Kidney (tissue), 14 donors: ENCODE measurements around the gene SRRM4. TPM values are rescaled to one million over a fixed set of nuclear protein-coding genes. Genes with fewer than 3 reads are reported as not detected.

Experiments used
- DNase-seq, 5 donors: peaks; one replicate each; pipeline ENCODE4 v3.0.0-alpha.2; 2013 to 2020
- FAIRE-seq: peaks from 2 replicates; lab custom pipeline; 2012; peaks lifted over from hg19 to GRCh38; lab: Jason Lieb, UNC
- H3K27ac ChIP-seq, 2 donors: one replicate each; pipeline ENCODE4 v1.7.0; 2013; ENCODE audit warnings: low read depth in 2 of 2, low read length in 2 of 2, inconsistent platforms in 1 of 2
- H3K27me3 ChIP-seq: one replicate; pipeline ENCODE4 v1.7.1; 2013; ENCODE audit warnings: low read length, inconsistent platforms; ENCODE audit not compliant: control insufficient read depth, insufficient read depth
- H3K36me3 ChIP-seq, 3 donors: one replicate each; pipeline versions ENCODE4 v1.7.0 to v1.7.1; 2013; ENCODE audit warnings: low read length in 3 of 3, control low read depth in 1 of 3, inconsistent platforms in 1 of 3; ENCODE audit not compliant: insufficient read depth in 3 of 3, control insufficient read depth in 2 of 3
- H3K4me1 ChIP-seq, 3 donors: one replicate each; pipeline versions ENCODE4 v1.7.0 to v1.7.1; 2013; ENCODE audit warnings: low read length in 3 of 3, inconsistent platforms in 1 of 3, low read depth in 1 of 3; ENCODE audit not compliant: control insufficient read depth in 2 of 3, insufficient read depth in 2 of 3
- H3K4me3 ChIP-seq, 3 donors: one replicate each; pipeline versions ENCODE4 v1.7.0 to v1.8.1; 2013; ENCODE audit warnings: low read length in 3 of 3, control low read depth in 1 of 3, inconsistent platforms in 1 of 3
- H3K9ac ChIP-seq, 3 donors: one replicate each; pipeline versions ENCODE4 v1.7.0 to v1.7.1; 2013; ENCODE audit warnings: low read length in 3 of 3, control low read depth in 1 of 3, inconsistent platforms in 1 of 3
- H3K9me3 ChIP-seq, 3 donors: one replicate each; pipeline versions ENCODE4 v1.7.0 to v1.7.1; 2013; ENCODE audit warnings: low read length in 3 of 3, control low read depth in 1 of 3, inconsistent platforms in 1 of 3; ENCODE audit not compliant: control insufficient read depth in 2 of 3, insufficient read depth in 1 of 3
- CTCF ChIP-seq: IDR thresholded peaks from 3 replicates; pipeline ENCODE4 v1.5.1; 2012; ENCODE audit warnings: mild to moderate bottlenecking, moderate library complexity, borderline replicate concordance; ENCODE audit not compliant: insufficient read depth; ENCODE audit errors: extremely low read depth
- intact Hi-C: fragments of 100-400 bp; cut with DNase I; formaldehyde crosslinking; loops from one replicate; pipeline ENCODE4 v1.11.1; 2022
- polyA plus RNA-seq: library from polyadenylated mRNA; stranded (reverse); fragments of 350-450 nt; fragmentation: Illumina TruSeq; extraction: RNeasy Lipid Tissue Mini Kit (QIAGEN cat#74804); gene quantifications from one replicate; pipeline ENCODE4 v1.2.3, GENCODE V29; 2014; ENCODE audit warnings: low read depth, low replicate concordance; ENCODE audit not compliant: insufficient read depth
- total RNA-seq: library from RNA; stranded (reverse); fragmentation: NEBNext Ultra II Directional; extraction: Animal tissue kit (Norgen Biotek cat#: 25700); gene quantifications from one replicate; pipeline ENCODE4 v1.2.1, GENCODE V29; 2021
- donor health status: control.
- donor health status: control.
- donor health status: control.
- donor health status: control.
- donor health status: control.
- donor health status: DM: yes; HTN: yes; CAD: no.
- donor health status: Normal renal cell carcinoma (clear cell type).

SRRM4 gene
- total and polyA plus RNA-seq, 2 donors from 2014 or later, result 0.06 to 0.17 TPM

- Histone ChIP-seq H3K9me3 (no peaks in the 10 kb centered on the region), H3K36me3 (no peaks in the 10 kb centered on the region), H3K4me3 (no peak overlapping the region), H3K27me3 (peaks cover 2% of the 10 kb centered on the region), H3K9ac (no peak overlapping the region), H3K27ac (no peak overlapping the region), H3K4me1 (no peaks in the 10 kb centered on the region)
- intact Hi-C loops, result no loop called here
- TF ChIP-seq CTCF, result no peak
- FAIRE-seq (no peak), DNase-seq (peak in 2 of 5 donors; percentile 31 to 39)
Observed at GRCh38 chr12:118980407-118981014, 830 bp upstream of the SRRM4 start.

- no peaks in the 10 kb centered on the region for H3K9me3 ChIP-seq
- DNase-seq (no peak), FAIRE-seq (no peak)
- no peak overlapping the region for H3K9ac ChIP-seq
- intact Hi-C loops, result no loop called here
- H3K4me3 ChIP-seq, result no peak overlapping the region
- H3K36me3 ChIP-seq, result no peaks in the 10 kb centered on the region
- H3K27me3 ChIP-seq, result peaks cover 2% of the 10 kb centered on the region
- TF ChIP-seq CTCF, result no peak
- H3K4me1 ChIP-seq, result no peaks in the 10 kb centered on the region
- no peak overlapping the region for H3K27ac ChIP-seq
Observed at GRCh38 chr12:118982302-118982701, 961 bp downstream of the SRRM4 start.

- TF ChIP-seq CTCF, result no peak
- Histone ChIP-seq H3K9me3 (no peaks in the 10 kb centered on the region), H3K36me3 (no peaks in the 10 kb centered on the region), H3K27me3 (peaks cover 2% of the 10 kb centered on the region), H3K4me1 (no peaks in the 10 kb centered on the region), H3K9ac (no peak overlapping the region), H3K27ac (no peak overlapping the region), H3K4me3 (no peak overlapping the region)
- DNase-seq (no peak), FAIRE-seq (no peak)
- intact Hi-C loops, result no loop called here
Observed at GRCh38 chr12:118982984-118983761, 1.8 kb downstream of the SRRM4 start.
